ENCODE data around the gene RANBP10. TPM values are rescaled to one million over a fixed set of nuclear protein-coding genes. Genes with fewer than 3 reads are reported as not detected.
A peak's percentile ranks its signal among the peaks of the same experiment; 100 is the strongest.

The RANBP10 gene
- total RNA-seq, 1 experiment from 2014 or later: 15.6 TPM

DNA sequence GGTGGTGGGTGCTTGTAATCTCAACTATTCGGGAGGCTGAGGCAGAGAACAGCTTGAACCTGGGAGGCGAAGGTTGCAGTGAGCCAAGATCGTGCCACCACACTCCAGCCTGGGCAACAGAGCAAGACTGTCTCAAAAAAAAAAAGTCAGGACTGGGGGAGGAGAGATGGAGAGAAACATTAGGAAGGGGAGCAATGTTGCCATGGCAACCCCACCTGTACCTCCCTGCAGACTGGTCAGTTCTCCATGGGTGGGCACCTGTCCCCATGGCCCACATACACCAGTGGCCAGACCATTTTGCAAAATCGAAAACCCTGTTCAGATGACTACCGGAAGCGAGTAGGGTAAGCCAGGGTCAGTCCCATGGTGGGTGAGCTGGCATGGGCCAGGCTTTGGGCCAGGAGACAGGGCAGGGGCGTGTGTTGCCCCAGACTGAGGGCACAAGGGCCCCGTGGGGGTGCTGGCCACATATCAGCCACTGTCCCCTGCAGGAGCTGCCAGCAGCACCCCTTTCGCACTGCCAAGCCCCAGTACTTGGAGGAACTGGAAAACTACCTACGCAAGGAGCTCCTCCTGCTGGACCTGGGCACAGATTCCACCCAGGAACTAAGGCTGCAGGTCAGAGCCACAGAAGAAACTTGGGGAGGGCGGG lies 14.4 kb upstream of the RANBP10 start:
- no peak for DNase-seq
- Histone ChIP-seq H4K91ac (ENCODE audit: insufficient read length, low read depth, low read length) (no peak overlapping the region), H2BK15ac (ENCODE audit: low read depth, low read length) (no peak overlapping the region), H3K4me1 (ENCODE audit: insufficient read depth, low read length) (no peaks in the 10 kb centered on the region), H3K9ac (ENCODE audit: extremely low read depth, insufficient read length, low read length) (no peak overlapping the region), H3K14ac (ENCODE audit: insufficient read depth, low read length) (no peak overlapping the region), H3K27ac (ENCODE audit: insufficient read length, low read depth, low read length) (no peak overlapping the region), H3K23me2 (ENCODE audit: insufficient read length, low read depth, low read length, poor library complexity, severe bottlenecking) (no peaks in the 10 kb centered on the region), H2BK12ac (ENCODE audit: insufficient read length, low read depth, low read length) (no peak overlapping the region), H3K79me1 (ENCODE audit: insufficient read depth, low read depth, low read length, poor library complexity, severe bottlenecking) (no peaks in the 10 kb centered on the region), H3K79me2 (ENCODE audit: insufficient read depth, low read length) (no peaks in the 10 kb centered on the region), H3K27me3 (ENCODE audit: insufficient read depth, low read length) (no peaks in the 10 kb centered on the region), H3K4me2 (ENCODE audit: insufficient read depth, insufficient read length, low read length) (no peak overlapping the region), H2AK5ac (ENCODE audit: insufficient read length, low read length) (no peak overlapping the region), H3T11ph (ENCODE audit: low read length) (no peak overlapping the region), H2AFZ (ENCODE audit: low read length) (no peak overlapping the region), H2BK20ac (ENCODE audit: low read depth, low read length, poor library complexity, severe bottlenecking) (no peak overlapping the region), H3K9me3 (ENCODE audit: control insufficient read depth, low read depth, low read length) (no peaks in the 10 kb centered on the region), H3K18ac (ENCODE audit: insufficient read length, low read depth, low read length) (no peak overlapping the region), H3K4ac (ENCODE audit: low read depth, low read length) (no peak overlapping the region), H2BK120ac (ENCODE audit: low read depth, low read length, poor library complexity, severe bottlenecking) (no peak overlapping the region), H2BK5ac (ENCODE audit: insufficient read length, low read length) (no peak overlapping the region), H4K5ac (ENCODE audit: insufficient read length, low read depth, low read length) (no peak overlapping the region), H3K23ac (ENCODE audit: insufficient read length, low read depth, low read length) (no peak overlapping the region), H4K20me1 (ENCODE audit: control insufficient read depth, insufficient read depth, insufficient read length) (no peaks in the 10 kb centered on the region), H3K56ac (ENCODE audit: insufficient read length, low read depth, low read length) (no peak overlapping the region), H4K8ac (replicated peaks; ENCODE audit: insufficient read length, low read depth, low read length) (no peak overlapping the region)
- Mint-ChIP-seq H3K27ac (peak overlapping the region in 1 of 3 experiments; percentile 31; a peak in 2 of 7 replicates), H3K36me3 (ENCODE audit: insufficient read depth in 1 of 3, low read depth in 3 of 3) (peaks cover 0 to 5% (median 4%) of the 10 kb centered on the region in 3 experiments; a peak in 1 of 7 replicates), H3K4me3 (no peak overlapping the region), H3K27me3 (ENCODE audit: low read depth) (peaks cover 2% of the 10 kb centered on the region; the same call in 1 of the 2 replicates), H3K4me1 (peaks cover 14 to 17% of the 10 kb centered on the region in 2 experiments), H3K9me3 (no peaks in the 10 kb centered on the region; a peak in 1 of 5 replicates)
- TF ChIP-seq, protein P1, sequence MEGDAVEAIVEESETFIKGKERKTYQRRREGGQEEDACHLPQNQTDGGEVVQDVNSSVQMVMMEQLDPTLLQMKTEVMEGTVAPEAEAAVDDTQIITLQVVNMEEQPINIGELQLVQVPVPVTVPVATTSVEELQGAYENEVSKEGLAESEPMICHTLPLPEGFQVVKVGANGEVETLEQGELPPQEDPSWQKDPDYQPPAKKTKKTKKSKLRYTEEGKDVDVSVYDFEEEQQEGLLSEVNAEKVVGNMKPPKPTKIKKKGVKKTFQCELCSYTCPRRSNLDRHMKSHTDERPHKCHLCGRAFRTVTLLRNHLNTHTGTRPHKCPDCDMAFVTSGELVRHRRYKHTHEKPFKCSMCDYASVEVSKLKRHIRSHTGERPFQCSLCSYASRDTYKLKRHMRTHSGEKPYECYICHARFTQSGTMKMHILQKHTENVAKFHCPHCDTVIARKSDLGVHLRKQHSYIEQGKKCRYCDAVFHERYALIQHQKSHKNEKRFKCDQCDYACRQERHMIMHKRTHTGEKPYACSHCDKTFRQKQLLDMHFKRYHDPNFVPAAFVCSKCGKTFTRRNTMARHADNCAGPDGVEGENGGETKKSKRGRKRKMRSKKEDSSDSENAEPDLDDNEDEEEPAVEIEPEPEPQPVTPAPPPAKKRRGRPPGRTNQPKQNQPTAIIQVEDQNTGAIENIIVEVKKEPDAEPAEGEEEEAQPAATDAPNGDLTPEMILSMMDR (conservative IDR thresholded peaks at IDR 0.05): 0 out of 3 replicates have a peak, but pooled peaks have one; percentile 11
- WGBS (ENCODE audit: extremely low coverage, insufficient read length, low lambda C conversion rate): no CpG with 5 or more reads among the region's 11 CpGs
